ENCODE results near the gene CYP4F2.

Gene CYP4F2

DNA sequence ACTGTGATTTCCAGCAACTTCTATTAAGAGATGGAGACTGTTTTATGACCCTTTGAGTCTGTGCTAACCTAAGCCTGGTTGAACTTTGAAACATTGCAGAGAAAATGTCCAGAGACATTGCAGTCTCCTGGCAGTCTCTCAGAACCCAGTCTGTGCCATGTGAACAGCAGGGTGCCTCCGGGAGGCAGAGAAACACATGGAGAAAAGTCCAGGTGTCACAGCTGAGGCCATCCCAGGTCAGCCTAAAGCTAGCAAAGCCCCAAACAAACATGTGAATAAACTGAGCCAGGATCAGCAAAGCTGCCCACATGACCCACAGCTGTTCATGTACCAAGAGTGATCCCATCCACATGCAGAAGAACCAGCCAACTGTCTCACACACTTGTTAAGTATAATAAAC, 28.6 kb upstream of the CYP4F2 start:
- TF ChIP-seq, protein P1, sequence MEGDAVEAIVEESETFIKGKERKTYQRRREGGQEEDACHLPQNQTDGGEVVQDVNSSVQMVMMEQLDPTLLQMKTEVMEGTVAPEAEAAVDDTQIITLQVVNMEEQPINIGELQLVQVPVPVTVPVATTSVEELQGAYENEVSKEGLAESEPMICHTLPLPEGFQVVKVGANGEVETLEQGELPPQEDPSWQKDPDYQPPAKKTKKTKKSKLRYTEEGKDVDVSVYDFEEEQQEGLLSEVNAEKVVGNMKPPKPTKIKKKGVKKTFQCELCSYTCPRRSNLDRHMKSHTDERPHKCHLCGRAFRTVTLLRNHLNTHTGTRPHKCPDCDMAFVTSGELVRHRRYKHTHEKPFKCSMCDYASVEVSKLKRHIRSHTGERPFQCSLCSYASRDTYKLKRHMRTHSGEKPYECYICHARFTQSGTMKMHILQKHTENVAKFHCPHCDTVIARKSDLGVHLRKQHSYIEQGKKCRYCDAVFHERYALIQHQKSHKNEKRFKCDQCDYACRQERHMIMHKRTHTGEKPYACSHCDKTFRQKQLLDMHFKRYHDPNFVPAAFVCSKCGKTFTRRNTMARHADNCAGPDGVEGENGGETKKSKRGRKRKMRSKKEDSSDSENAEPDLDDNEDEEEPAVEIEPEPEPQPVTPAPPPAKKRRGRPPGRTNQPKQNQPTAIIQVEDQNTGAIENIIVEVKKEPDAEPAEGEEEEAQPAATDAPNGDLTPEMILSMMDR (IDR thresholded peaks at IDR 0.05; ENCODE audit: poor library complexity, severe bottlenecking) = no peak
- H3K36me3 ChIP-seq (ENCODE audit: low read depth) = no peaks in the 10 kb centered on the region
- ATAC-seq (ENCODE audit: low read depth) (no peak), DNase-seq (ENCODE audit: low spot score) (no peak)
- H3K27ac ChIP-seq (ENCODE audit: poor library complexity, severe bottlenecking) = no peak overlapping the region
- no peaks in the 10 kb centered on the region for H3K27me3 ChIP-seq (ENCODE audit: insufficient read depth, poor library complexity, severe bottlenecking)
- H3K4me1 ChIP-seq (ENCODE audit: insufficient read depth, poor library complexity, severe bottlenecking) = no peaks in the 10 kb centered on the region
- H3K4me3 ChIP-seq (ENCODE audit: severe bottlenecking) = no peak overlapping the region
- no peaks in the 10 kb centered on the region for H3K9me3 ChIP-seq (ENCODE audit: severe bottlenecking)

DNA sequence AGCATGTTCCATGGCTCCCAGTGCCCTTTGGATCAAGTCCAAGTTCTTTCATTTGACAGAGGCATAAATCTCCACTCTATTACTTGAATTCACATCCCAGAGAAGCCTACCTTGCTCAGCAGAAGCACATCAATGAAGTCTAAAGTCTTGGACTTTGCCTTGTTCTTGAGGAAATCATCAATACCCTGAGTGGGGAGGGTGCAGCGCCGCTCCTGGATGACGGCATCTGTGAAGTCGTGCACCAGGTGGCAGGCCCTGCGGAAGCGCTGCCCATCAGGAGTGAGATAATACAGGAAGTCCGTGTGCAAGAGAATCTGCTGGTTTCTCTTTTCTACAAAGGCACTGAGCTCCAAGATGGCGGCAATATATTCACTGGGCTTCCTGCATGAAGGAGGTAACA, 25.8 kb upstream of the CYP4F2 start:
- DNase-seq (ENCODE audit: low spot score) = no peak
- H3K36me3 ChIP-seq (ENCODE audit: low read depth) = no peaks in the 10 kb centered on the region
- no peaks in the 10 kb centered on the region for H3K4me1 ChIP-seq (ENCODE audit: insufficient read depth, poor library complexity, severe bottlenecking)
- H3K27ac ChIP-seq (ENCODE audit: poor library complexity, severe bottlenecking) = no peak overlapping the region
- no peak overlapping the region for H3K4me3 ChIP-seq (ENCODE audit: severe bottlenecking)
- H3K9me3 ChIP-seq (ENCODE audit: severe bottlenecking) = no peaks in the 10 kb centered on the region
- TF ChIP-seq, protein P1 (IDR thresholded peaks at IDR 0.05; ENCODE audit: poor library complexity, severe bottlenecking) = no peak
- no peaks in the 10 kb centered on the region for H3K27me3 ChIP-seq (ENCODE audit: insufficient read depth, poor library complexity, severe bottlenecking)
- no peak for ATAC-seq (ENCODE audit: low read depth)

DNA sequence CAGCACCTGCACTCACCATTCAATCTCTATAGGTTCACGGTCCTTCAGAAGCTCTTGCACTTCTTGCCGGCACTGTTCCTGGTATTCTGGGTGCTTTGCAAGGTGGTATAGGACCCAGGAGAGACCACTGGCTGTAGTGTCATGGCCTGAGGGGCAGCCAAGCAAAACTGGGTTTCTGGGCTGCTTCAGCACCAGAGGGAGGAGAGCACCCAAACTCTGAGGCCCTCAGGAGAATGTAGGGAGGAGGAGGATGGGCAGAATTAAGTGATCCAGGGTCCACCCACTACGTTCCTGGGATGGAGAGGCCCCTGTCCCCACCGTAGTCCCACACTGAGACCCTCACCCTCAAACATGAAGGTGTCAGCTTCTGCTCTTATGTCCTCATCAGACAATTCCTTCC, 24.1 kb upstream of the CYP4F2 start:
- no peaks in the 10 kb centered on the region for H3K9me3 ChIP-seq (ENCODE audit: severe bottlenecking)
- H3K27me3 ChIP-seq (ENCODE audit: insufficient read depth, poor library complexity, severe bottlenecking) = no peaks in the 10 kb centered on the region
- DNase-seq (ENCODE audit: low spot score) (no peak), ATAC-seq (ENCODE audit: low read depth) (no peak)
- no peak overlapping the region for H3K4me3 ChIP-seq (ENCODE audit: severe bottlenecking)
- no peaks in the 10 kb centered on the region for H3K4me1 ChIP-seq (ENCODE audit: insufficient read depth, poor library complexity, severe bottlenecking)
- H3K36me3 ChIP-seq (ENCODE audit: low read depth) = peaks cover 4% of the 10 kb centered on the region; the same call in 1 of the 2 replicates
- TF ChIP-seq, protein P1 (IDR thresholded peaks at IDR 0.05; ENCODE audit: poor library complexity, severe bottlenecking) = no peak
- no peak overlapping the region for H3K27ac ChIP-seq (ENCODE audit: poor library complexity, severe bottlenecking)

DNA sequence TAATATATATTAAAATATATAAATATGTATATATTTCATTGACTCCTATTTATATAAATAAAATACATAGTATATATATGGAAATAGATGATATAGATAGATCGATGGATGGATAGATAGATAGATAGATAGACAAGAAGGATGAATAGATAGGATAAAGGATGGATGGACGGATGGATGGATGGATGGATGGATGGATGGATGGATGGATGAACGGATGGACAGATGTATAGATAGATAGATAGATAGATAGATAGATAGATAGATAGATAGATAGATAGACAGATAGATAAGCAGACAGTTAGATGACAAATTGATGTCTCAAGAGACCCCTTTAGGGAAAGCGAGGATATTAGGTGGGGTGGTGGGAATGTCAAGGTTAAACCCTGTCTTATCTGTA, 21.4 kb upstream of the CYP4F2 start:
- ATAC-seq (ENCODE audit: low read depth) = no peak
- no peak for DNase-seq (ENCODE audit: low spot score)
- H3K4me3 ChIP-seq (ENCODE audit: severe bottlenecking) = no peak overlapping the region
- TF ChIP-seq, protein P1 (IDR thresholded peaks at IDR 0.05; ENCODE audit: poor library complexity, severe bottlenecking) = no peak
- peaks cover 4% of the 10 kb centered on the region for H3K36me3 ChIP-seq (ENCODE audit: low read depth)
- H3K27ac ChIP-seq (ENCODE audit: poor library complexity, severe bottlenecking) = no peak overlapping the region
- H3K9me3 ChIP-seq (ENCODE audit: severe bottlenecking) = peaks cover 1% of the 10 kb centered on the region
- no peaks in the 10 kb centered on the region for H3K27me3 ChIP-seq (ENCODE audit: insufficient read depth, poor library complexity, severe bottlenecking)
- H3K4me1 ChIP-seq (ENCODE audit: insufficient read depth, poor library complexity, severe bottlenecking) = no peaks in the 10 kb centered on the region

DNA sequence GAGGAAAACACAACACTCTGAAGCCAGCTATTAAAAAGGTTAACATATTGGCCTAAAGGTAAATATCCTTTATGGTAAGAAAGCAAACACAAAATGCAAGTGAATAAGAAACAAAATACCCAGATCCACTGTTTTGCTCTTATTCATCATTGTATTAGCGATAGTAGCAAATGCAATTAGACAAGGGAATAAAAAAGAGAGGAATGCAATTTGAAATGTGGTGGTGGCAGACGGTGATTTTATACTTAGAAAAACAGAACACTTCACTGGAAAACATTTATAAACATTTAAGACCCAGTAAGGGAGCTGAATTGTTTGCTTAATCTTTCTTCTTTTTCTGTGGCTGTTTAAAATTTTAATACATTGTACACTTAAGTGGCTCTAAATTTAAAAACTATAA, 17.2 kb upstream of the CYP4F2 start:
- Histone ChIP-seq H3K36me3 (ENCODE audit: low read depth) (peaks cover 4% of the 10 kb centered on the region), H3K4me3 (ENCODE audit: severe bottlenecking) (no peak overlapping the region), H3K27me3 (ENCODE audit: insufficient read depth, poor library complexity, severe bottlenecking) (no peaks in the 10 kb centered on the region), H3K9me3 (ENCODE audit: severe bottlenecking) (peaks cover 1% of the 10 kb centered on the region), H3K4me1 (ENCODE audit: insufficient read depth, poor library complexity, severe bottlenecking) (no peaks in the 10 kb centered on the region), H3K27ac (ENCODE audit: poor library complexity, severe bottlenecking) (no peak overlapping the region)
- DNase-seq (ENCODE audit: low spot score) (no peak), ATAC-seq (ENCODE audit: low read depth) (no peak)
- TF ChIP-seq, protein P1 (IDR thresholded peaks at IDR 0.05; ENCODE audit: poor library complexity, severe bottlenecking) = no peak

Measured in RWPE2 (cell line).